Measurements from ENCODE around the gene ATP1A2.

ATP1A2 gene

DNA sequence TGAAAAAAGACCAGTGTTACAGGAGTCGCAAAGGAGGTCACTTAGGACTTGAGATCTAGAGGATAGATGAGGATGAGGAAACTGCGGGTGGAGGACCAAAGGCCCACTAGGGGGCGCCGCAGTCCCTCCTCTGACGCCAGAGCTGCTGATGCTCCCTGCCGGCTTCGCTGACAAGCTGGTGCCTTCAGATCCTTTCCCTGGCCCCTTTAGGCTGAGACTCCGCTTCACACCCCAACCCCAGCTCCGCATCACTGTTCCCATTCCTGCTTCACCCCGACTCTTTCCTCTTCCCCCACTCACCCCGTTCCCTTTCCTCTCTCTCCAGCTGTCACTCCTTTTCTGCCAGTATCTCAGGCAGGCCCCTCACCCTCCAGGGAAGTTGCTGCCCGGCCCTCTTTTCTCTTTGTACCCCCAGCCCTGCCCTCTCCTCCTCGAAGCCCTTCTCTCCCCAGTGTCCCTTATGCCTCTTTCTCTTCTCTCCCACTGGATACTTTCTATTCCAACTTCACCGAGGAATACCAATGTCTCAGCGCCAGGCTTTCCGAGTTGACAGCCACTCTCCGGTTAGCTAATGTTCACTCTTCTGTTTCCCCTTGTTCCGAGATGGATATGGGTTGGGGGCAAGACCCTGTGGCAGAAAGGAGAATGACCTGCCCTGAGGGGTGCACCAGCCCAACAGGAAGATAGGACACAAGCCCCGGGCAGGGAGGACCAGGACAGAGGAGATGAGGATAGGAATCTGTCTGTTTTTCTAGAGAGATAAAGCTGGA is 29.7 kb upstream of the ATP1A2 start:
- peak; percentile 76 to 83 for DNase-seq (ENCODE audit: low read depth in 2 of 2)

DNA sequence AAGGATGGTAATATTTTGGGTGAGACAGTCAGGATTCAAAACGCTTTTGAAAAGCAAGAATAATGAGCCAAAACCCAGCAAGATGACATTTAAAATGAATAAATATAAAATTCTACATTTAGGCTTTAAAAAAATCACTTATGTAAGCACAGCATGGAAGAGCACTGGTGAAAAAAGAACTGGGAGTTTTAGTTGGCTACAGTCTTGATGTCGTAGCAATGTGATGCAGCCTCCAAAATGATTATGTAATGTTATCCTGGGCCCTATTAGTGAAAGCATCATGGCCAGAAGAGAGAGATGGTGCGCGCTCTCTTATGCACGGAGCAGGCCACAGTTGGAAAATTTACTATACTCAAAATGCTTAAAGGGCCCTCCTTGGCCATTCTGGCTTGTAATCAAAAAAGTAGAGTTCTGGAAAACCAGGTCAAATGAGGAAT is 29.1 kb upstream of the ATP1A2 start:
- no peak for DNase-seq (ENCODE audit: low read depth in 2 of 2)

DNA sequence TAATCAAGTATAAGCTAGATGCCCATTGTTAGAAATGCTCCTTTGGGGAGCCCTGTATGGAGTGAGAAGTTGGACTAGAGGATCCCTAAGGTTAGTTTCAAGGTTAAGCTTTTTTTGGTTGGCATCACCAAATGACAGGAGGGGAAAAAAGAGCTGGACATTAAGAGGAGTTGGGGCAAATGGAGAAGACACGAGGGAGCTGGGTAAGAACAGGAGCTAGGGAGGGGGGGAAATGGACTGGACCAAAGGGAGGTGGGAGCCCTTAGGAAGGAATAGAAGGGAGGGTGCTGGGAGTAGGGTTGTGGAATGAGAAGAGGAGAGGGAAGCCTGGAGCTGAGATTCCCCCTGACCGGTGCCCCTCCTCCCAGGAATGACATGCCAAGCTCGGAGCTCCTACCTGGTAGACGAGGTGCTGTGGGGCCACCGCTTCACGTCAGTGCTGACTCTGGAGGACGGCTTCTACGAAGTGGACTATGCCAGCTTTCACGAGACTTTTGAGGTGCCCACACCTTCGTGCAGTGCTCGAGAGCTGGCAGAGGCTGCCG is 28.4 kb upstream of the ATP1A2 start:
- DNase-seq (ENCODE audit: low read depth in 2 of 2) = no peak

DNA sequence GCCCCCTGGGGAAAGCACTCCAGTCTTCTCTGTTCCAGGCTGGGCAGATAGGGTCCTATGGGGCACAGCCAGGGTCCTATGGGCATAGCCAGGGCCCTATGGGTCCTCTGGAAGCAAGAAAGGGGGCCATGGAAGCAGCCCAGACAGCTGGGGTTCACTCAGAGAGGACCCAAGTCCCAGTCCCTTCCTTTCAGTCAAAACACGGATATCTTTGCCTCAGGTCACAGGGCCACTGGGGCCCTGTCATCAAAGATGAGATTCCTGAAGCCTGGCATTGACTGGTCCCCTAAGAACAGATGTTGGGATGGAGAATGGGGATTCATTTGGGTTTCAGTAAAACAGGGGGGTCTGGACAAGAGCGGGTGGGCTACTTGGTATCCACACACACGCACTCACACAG is 25.7 kb upstream of the ATP1A2 start:
- no peak for DNase-seq (ENCODE audit: low read depth in 2 of 2)

DNA sequence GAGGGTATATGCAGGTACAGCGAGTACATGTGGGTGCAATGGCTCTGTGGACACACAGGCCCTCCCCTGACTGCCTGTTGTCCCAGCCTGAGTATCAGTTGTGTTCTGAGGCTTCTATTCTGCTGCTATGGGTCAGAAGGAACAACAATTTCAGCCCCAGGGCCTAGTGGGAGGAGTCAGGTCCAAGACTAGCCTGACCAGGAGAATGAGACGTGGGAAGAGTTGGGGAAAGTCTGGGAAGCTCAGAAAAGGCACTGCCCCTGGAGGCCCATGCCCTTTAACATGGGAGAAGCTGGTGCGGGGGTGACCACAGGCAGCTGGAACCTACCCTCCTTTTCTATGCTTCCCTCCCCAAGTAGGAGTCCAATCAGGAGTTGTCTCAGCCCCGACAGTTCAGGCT is 24.8 kb upstream of the ATP1A2 start:
- no peak for DNase-seq (ENCODE audit: low read depth in 2 of 2)

DNA sequence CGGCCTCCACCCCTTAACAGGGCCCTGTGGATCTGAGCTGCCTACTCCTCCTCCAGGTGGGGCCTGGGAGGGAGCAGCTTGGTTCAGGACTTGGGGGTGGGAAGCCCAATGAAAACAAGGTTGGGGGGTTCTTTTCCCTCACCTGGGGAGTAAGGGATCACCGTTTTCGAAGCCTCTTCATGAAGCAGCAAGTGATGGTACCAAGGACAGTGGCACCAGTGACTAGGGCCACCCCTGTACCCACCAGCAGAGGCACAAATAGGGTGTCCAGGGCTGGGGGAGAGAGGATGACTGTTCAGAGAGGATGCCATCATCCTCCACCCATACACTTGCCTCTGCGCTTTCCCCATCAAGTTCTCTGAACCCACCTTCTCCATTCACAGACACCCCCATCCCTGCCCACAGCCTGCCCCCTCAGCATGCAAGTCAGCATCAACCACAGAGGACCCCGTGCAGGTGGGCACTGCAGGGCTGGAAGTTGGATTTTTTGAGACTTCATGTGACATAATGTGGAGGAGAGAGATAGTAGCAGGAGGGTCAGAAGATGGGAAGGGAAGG is 23.8 kb upstream of the ATP1A2 start:
- no peak for DNase-seq (ENCODE audit: low read depth in 2 of 2)

DNA sequence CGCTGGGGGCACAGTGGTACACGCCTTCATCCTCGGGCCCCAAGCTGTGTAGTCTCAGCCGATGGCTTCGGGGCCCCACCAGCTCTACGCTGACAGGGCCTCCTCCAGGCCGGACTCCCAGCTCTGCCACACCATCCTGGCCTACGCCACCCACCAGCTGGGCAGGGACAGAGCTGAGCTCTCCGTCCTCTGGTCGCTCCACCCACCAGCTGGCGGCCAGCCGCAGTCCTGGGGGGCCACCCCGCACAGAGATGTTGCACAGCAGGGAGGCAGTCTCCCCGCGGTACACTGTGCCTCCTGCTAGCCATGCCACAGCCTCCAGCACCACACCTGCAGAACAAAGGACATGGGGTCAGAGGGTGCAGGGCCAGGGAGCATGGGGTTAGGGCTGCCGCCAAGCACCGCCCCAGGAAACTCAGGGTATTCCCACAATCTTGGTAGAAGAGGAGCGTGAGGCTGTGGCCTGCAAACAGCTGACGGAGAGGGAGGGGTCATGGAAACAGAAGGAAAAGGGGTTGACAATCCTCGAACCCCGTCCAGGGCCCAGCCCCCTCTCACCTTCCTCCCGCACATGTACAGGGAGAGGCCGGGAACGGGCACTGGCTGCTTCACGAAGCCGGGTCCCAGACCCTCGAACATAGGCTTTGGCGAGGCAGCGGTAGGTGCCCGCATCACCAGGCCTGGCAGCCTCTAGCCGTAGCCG is 23.0 kb upstream of the ATP1A2 start:
- no peak for DNase-seq (ENCODE audit: low read depth in 2 of 2)

DNA sequence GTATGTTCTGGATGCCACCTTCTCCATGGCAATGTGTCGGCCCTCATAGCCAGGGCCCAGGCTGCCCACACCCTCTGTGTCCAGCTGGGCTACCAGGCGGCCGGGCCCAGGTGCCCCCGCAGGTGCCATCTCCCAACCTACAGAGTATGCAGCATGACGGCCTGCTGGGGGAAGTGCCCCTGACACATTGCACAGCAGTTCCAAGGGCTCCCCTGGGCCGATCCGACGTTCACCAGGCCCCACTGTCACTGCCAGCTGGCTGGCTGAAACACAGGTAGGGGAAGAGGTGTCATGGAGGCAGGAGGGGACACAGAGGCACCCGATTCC is 22.5 kb upstream of the ATP1A2 start:
- no peak for DNase-seq (ENCODE audit: low read depth in 2 of 2)

DNA sequence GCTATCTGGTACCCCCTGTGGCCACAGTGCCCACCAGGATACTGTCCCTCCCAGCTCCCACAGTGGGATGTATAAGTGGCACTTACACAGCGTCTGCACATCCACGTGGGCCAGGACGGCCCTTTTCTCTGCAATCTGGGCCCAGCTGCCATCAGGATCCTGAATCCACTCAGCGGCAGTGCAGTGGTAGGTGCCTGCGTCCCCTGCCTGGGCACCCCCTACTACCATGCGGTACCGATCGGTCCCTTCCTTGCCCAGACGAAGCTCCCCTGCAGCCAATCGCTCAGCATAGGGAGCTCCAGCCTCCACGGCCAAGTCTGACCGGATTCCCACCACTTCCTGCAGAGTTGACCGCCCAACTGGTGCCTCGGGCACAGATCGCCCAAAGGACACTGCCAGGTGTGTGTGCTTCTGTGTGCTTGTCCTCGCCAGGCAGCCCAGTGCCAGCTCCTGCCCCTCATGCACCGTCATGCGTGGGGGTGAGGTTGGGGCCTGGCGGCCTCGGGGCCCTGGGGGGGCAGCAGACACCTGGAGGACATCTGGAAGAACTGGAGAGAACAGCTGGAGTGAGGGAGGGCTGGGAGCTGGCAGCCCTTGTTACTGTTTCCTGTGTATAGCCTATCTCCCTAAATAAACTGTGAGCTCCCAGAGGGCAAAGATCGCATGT is 21.8 kb upstream of the ATP1A2 start:
- DNase-seq (ENCODE audit: low read depth in 2 of 2) = no peak

DNA sequence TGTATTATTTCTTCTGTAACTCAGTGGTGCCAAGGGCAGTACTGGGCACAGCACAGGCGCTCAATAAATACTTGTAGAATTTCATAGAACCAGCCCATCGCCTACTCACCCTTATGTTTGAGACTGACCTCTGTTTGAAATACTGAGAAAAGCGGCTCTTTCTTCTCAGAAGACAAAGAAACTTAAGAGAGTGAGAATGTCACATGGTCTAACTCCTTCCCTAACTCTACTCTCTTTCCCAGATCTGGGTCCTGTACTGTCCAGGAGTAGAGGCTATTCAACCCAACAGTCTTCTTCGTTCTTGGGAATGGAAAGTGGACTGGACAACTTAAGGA is 21.3 kb upstream of the ATP1A2 start:
- no peak for DNase-seq (ENCODE audit: low read depth in 2 of 2)

DNA sequence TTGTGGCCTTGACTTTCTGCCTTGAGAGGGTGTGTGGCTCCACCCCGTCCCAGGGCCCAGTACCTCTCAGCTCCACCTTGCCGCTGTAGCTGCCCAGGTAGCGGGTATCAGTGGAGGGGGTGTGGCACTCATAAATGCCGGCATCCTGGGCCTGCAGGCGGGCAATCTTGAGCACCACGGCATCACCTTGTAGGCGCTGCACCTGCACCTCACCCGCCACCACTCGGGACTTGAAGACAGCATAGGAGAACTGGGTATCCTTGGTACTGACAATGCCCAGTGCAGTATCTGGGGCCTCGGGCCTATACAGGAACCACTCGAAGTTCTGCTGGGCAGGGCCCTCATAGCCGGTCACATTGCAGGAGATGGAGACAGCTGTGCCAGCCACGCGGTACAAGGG is 20.8 kb upstream of the ATP1A2 start:
- DNase-seq (ENCODE audit: low read depth in 2 of 2) = no peak

DNA sequence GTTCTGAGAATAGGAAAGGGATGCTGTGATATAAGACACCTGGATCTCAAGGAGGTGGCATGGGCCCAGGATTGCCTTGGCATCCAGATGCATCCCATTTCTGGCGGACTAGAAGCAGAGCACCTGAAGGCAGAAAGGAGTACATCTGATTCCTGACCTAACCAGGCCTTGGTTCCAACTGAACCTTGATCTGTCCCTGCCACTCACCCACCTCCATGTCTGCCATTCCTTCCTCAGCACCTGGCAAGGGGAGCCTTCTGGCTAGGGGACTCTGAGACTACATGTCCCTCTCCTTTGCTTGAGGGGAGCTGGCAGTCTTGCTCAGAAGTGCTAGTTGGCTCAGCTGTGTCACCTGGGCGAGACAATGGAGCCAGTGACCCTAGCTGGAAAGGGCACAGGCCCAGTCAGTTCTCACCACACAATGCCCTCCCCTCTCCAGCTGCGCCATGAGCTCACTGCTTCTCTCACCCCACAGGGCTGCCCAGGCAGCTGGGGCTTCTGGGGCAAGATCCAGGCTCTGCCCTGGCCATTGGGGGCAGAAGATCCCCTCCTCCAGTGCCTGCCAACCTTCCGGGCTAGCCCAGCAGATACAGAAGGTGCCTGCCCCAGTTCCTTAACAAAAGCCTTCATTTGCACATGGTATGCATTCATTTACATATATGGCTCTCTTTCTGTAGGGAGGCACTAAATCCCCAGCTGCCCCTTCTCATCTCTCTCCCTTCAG is 20.0 kb upstream of the ATP1A2 start:
- DNase-seq (ENCODE audit: low read depth in 2 of 2) = no peak

DNA sequence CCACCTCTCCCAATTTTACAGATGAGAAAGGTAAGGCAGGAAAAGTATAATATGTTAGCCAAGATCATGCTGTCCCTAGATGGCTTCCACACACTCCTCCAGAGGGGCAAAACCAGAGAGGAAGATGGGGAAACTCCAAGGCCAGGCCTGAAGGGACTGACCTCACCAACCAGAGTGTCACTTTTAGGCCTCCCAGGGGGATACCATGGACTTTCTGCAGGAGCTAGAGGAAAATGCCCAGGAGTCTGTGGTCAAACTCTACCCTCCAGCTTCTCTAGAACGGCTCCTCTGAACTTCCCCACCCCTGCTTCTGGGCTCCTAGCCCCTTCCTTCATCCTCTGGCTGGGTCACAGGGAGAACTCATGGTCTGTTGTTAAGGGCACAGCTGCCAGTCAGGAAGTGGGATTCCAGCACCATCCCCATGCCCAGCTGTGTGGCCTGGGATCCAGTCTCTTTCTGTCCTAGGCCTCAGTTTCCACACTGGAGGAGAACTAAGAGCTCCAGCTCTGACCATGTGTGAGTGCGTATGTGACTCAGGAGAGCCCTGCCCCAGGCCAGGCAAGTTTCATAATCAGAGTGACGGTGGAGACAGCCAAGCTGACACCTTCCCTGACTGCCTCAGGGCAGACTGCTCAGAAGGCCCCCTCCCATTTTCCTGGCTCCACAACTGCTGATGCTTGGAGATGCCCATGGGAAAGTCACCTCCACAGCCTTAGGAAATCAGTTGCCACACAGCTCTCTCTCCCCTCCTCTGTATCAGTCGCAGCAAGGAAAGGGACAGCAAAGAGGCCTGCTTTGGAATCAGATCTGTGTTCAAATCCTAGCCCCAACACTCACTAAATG is 19.1 kb upstream of the ATP1A2 start:
- no peak for DNase-seq (ENCODE audit: low read depth in 2 of 2)

DNA sequence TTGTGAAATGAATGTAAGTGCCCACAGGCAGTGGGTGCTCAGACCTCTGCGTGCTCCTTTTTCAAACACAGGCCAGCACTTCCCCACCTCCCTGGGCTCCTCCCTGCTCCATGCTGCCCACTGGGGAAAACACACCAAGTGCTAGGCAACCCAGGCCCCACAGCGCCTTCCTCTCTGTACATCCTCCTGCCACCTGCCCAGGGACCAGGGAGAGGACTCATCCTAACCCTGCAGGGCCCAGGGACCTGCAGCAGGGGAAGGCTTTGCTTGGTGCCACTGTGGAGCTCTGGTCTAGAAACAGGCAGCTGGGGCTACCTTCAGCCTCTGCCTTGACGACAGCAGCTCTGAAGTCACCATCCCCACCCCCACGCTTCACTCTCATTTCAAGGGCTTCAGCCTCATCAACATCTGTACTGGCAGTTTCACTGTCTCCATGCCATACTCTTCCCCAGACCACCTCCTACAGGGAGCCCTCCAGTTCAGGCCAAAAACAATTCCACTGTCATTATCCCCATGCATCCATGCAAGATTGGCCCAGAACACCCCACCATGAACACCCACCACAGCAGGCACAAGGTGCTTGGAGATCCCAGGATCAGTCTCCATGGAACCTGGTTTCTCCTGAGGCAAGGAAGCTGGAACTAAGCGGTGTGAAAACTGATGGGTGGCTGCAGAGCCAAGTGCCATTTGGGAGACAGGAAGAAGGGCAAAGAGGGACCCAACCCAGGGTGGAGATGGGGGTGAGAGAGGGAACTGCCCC is 18.2 kb upstream of the ATP1A2 start:
- DNase-seq (ENCODE audit: low read depth in 2 of 2) = no peak

DNA sequence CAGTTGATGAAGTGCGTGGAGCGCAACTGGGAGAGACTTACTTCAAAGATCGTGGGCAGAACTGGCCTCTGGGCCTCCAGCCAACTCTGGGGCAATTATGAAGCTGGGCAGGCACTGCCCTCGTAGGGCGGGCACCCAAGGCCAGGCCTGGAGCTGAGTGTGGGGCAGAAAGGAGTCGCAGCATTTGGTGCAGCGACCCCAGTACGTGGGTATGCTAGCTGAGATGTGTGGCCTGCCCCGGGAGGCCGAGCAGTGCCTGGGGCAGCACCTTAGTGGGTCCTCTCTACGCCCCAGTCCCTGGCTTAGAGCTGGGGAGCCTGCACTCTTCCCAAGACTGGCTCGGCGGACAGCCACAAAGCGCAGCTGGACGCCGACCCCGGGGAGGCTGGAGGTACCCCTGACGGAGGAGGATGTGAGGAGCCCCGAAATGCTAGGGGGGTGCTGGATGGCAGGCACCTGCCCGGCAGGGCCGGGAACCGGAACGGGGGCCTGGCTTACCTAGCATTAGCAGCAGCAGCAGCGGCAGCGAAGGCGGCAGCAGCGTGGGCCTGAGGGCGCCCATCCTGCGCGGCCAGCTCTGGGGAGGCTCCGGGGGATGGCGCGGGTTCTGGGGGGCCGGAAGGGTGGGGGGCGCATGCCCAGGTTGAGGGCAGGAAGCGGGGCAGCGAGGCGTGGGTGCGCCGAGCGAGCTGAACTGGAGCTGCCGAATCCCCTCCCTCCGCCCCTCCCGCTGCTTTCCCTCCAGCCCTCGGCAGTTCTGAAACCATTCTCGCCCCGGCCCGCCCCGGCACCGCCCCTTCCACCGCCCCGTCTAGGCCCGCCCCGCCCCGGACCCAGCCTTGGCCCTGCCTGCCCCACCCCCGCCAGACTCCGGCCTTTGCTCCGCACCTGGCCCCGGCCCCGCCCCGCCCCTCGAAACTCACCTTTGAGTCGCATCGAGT is 17.4 kb upstream of the ATP1A2 start, which contains the start of gene IGSF8:
IGSF8 (minus strand) TSS at position 709 of the 941 bp plus-strand sequence; CDS start at position 562, 147 bp downstream.
- peak; percentile 89 to 95 for DNase-seq (ENCODE audit: low read depth in 2 of 2)

DNA sequence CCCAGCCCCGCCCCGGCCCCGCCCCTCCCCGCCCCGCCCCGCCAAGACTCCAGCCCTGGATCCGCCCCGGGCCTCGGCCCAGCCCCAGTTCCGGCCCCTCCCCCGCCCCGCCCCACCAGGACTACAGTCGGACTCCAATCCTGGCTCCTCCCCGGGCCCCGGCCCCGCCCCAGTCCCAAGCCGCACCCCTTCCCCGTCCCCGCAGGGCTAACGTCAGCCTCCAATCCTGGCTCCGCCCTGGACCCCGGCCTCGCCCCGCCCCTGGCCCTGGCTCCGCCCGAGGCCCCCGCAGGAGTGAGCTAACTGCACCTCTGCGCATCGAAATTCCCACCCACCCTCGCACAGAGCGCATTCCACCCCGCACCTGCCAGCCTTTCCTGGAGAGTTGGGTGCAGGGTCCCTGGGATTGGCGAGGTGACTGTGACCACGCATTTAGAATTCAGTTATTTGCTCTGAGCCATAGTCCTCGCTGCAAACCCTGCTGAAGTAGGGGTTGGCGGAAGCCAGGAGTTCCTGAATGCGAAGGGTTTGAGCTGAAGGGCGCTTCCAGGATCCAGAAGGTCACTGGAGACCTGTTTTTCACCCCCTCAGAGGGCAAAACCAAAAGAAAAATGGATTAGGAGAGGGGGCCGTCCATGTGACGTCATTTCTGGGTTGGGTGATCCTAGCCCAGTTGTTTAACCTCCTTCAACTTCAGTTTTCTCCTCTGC is 16.6 kb upstream of the ATP1A2 start:
- DNase-seq (ENCODE audit: low read depth in 2 of 2) = peak; percentile 97 to 99

DNA sequence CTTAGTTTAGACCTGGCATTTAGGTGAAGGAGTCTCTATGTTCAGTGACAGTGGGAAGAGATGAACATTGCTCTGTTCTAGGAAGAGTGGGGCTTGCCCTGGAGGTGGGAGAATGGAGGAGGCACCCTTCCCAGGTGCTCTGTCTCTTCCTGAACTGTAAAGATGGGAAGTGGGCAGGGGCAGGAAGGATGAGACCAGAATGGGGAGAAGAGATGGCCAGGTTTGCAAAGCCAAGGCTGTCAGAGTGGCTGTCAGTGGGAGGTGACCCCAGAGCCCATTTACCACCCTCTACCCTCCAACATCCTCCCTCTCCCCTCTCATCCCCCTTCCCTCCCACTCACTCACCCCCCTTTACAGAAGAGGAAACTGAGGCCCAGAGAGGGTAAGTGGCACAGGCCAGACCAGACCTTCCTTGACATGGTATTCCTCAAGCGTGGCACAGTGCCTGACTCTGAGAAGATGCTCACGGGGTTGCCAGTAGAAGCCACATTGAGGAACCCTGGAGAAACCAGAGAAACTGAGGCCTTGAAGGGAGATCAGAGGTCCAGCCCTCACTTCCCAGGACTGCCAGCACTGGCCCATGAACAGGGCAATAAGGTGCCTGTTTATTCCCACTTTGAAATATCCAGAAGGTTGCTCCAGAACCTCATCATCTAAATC is 15.7 kb upstream of the ATP1A2 start:
- no peak for DNase-seq (ENCODE audit: low read depth in 2 of 2)

Measured in stimulated activated CD4-positive, alpha-beta T cell treated with anti-CD3 and anti-CD28 coated beads, Interleukin-4, amount 100 ng/mL, for 48 hours (primary cell).